Stomach (tissue), 9 donors: ENCODE data around the gene PRM3. TPM values are rescaled to one million over a fixed set of nuclear protein-coding genes. Genes with fewer than 3 reads are reported as not detected.
"Not testable (repeated sequence)": the region's sequence is repeated elsewhere in the genome, so short reads cannot be mapped to it uniquely, and the experiment has no call there.

Source experiments
- DNase-seq, 2 donors: peaks; one replicate each; pipeline versions ENCODE4 v3.0.0 to v3.0.0-alpha.2; 2013 to 2019
- H3K27ac ChIP-seq, 5 donors: fragments of 200-600 bp in 4 of 5; sonication (generic) in 4 of 5; one replicate each; pipeline ENCODE4 v1.5.1; 2013 to 2019; ENCODE audit warnings: mild to moderate bottlenecking in 1 of 5, moderate library complexity in 1 of 5
- H3K27me3 ChIP-seq, 3 donors: fragments of 200-600 bp; sonication (generic); one replicate each; pipeline ENCODE4 v1.5.1; 2017 to 2019; ENCODE audit warnings: mixed run types in 1 of 3
- H3K36me3 ChIP-seq, 4 donors: fragments of 200-600 bp; sonication (generic); 1 replicate in 3 of 4; 2 replicates in 1 of 4; pipeline ENCODE4 v1.5.1; 2016 to 2019
- H3K4me1 ChIP-seq, 4 donors: fragments of 200-600 bp; sonication (generic); one replicate each; pipeline ENCODE4 v1.5.1; 2016 to 2019
- H3K4me3 ChIP-seq, 4 donors: fragments of 200-600 bp; sonication (generic) in 3 of 4; one replicate each; pipeline ENCODE4 v1.5.1; 2016 to 2019; ENCODE audit warnings: mild to moderate bottlenecking in 1 of 4
- H3K9me3 ChIP-seq, 4 donors: fragments of 200-600 bp; sonication (generic); one replicate each; pipeline ENCODE4 v1.5.1; 2016 to 2019
- EP300 ChIP-seq: sonication (generic); formaldehyde crosslinking; IDR thresholded peaks from one replicate; pipeline ENCODE4 v1.6.1; 2017; ENCODE audit warnings: antibody characterized with exemption
- POLR2A ChIP-seq, 4 donors: fragments of 450-650 bp; IDR thresholded peaks; one replicate each; pipeline ENCODE4 v1.6.1; 2016; ENCODE audit warnings: antibody characterized with exemption in 4 of 4, control low read depth in 2 of 4, mild to moderate bottlenecking in 1 of 4, moderate library complexity in 1 of 4
- POLR2AphosphoS5 ChIP-seq, 3 donors: sonication (generic); formaldehyde crosslinking; IDR thresholded peaks; one replicate each; pipeline ENCODE4 v1.6.1; 2016; ENCODE audit warnings: antibody characterized with exemption in 3 of 3
- WGBS, 5 donors: extraction: QIAGEN DNeasy Blood & Tissue Kit in 3 of 5; methylation state at CpG; one replicate each; pipeline versions ENCODE4 v1.1.5 to v1.1.7; 2013 to 2018; 5-methylcytosine and 5-hydroxymethylcytosine counted together
- intact Hi-C: fragments of 100-400 bp; cut with DNase I; formaldehyde crosslinking; loops from one replicate; pipeline ENCODE4 v1.15.1; 2023; ENCODE audit warnings: low total_unique reads
- polyA plus RNA-seq, 3 donors: library from polyadenylated mRNA; stranded (reverse); fragments of 200-250 nt; gene quantifications; one replicate each; pipeline ENCODE4 v1.2.3, GENCODE V29; 2013
- total RNA-seq, 5 donors: library from RNA; depleted of rRNA; stranded (reverse); fragments of >200 nt; gene quantifications; one replicate each; pipeline versions ENCODE4 v1.1.0 to v1.2.3, GENCODE V29; 2014 to 2016
- TF ChIP-seq, protein P1 (sequence below), 7 experiments: fragments of 450-650 bp in 4 of 7; fragments of 200-600 bp in 3 of 7; sonication (generic) in 3 of 7; IDR thresholded peaks; one replicate each; pipeline ENCODE4 v1.5.1; 2016 to 2019; ENCODE audit warnings: antibody characterized with exemption in 7 of 7, control low read depth in 2 of 7, mild to moderate bottlenecking in 1 of 7
- donor health status: healthy with polysubstance abuse.
- donor health status: Bipolar disorder and iron deficiency.
- donor health status: healthy.

The PRM3 gene
- total and polyA plus RNA-seq, 8 donors, result not detected

DNA sequence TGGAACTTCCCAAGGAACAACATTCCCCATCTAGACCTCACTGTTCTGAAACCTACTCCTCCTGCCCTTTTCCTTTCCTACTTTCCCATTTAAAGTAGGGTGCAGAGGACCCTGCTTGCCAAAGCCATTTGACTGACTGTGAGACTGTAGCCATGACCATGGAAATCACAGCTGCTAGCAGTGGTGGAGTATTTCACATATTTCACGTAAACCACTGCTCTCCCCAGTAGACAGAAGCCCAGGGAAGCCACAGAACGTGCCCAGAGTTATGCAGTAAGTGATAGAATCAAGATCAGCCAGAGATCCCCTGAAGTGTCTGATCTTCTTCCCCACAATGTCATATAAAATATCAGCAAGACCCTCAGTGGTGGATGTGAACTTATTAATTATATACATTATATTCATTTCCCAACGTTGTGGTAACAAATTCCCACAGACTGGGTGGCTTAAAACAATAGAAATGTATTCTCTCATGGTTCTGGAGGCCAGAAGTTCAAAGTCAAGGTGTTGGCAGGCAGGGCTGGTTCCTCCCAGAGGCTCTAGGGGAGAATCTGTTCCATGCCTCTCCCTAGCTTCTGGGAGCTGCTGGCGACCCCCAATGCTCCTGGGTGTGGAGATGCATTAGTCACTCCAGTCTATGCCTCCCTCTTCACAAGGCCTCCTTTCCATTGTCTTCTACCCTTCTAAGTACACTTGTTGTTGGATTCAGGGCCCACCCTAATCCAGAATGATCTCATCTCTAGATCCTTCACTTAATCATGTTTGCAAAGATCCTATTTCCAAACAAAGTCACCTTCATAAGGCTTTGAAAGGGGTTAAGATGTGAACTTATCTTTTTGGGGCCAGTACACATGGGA, 28.4 kb upstream of the PRM3 start:
- intact Hi-C loops, result no loop called here
- Histone ChIP-seq H3K9me3 (no peaks in the 10 kb centered on the region), H3K4me1 (peaks cover 17 to 29% (median 26%) of the 10 kb centered on the region in 4 donors), H3K27ac (peak overlapping the region in 2 of 5 donors; percentile 52 to 71), H3K4me3 (no peak overlapping the region), H3K27me3 (no peaks in the 10 kb centered on the region), H3K36me3 (no peaks in the 10 kb centered on the region)
- no peak for DNase-seq
- WGBS, 5 donors, result 59 to 68% (median 66%) methylated on average over 4 of the region's 4 CpGs
- TF ChIP-seq POLR2AphosphoS5 (IDR thresholded peaks at IDR 0.05), result no peak
- TF ChIP-seq, protein P1, sequence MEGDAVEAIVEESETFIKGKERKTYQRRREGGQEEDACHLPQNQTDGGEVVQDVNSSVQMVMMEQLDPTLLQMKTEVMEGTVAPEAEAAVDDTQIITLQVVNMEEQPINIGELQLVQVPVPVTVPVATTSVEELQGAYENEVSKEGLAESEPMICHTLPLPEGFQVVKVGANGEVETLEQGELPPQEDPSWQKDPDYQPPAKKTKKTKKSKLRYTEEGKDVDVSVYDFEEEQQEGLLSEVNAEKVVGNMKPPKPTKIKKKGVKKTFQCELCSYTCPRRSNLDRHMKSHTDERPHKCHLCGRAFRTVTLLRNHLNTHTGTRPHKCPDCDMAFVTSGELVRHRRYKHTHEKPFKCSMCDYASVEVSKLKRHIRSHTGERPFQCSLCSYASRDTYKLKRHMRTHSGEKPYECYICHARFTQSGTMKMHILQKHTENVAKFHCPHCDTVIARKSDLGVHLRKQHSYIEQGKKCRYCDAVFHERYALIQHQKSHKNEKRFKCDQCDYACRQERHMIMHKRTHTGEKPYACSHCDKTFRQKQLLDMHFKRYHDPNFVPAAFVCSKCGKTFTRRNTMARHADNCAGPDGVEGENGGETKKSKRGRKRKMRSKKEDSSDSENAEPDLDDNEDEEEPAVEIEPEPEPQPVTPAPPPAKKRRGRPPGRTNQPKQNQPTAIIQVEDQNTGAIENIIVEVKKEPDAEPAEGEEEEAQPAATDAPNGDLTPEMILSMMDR (IDR thresholded peaks at IDR 0.05), result no peak
- TF ChIP-seq POLR2A (IDR thresholded peaks at IDR 0.05), result no peak
- no peak for TF ChIP-seq EP300

DNA sequence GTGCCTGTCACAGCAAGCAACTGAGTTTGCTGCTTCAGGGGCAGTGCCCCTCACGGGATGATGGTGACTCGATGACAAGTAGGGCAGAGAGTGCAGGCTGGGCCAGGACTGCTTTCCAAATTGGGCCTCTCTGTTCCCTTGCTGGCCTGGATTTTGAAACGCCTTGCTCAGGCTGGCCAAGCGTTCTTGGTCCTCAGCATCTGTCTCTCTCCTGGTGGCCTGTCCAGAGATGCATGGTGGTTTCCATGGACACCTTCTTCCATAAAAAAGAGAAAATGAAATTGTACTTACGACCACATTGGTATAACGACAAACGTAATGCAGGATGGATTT, 27.1 kb upstream of the PRM3 start:
- DNase-seq, result no peak
- Histone ChIP-seq H3K9me3 (no peaks in the 10 kb centered on the region), H3K27me3 (no peaks in the 10 kb centered on the region), H3K4me1 (peaks cover 20 to 41% (median 35%) of the 10 kb centered on the region in 4 donors), H3K27ac (no peak overlapping the region), H3K4me3 (no peak overlapping the region), H3K36me3 (no peaks in the 10 kb centered on the region)
- no peak for TF ChIP-seq POLR2AphosphoS5 (IDR thresholded peaks at IDR 0.05)
- TF ChIP-seq, protein P1 (IDR thresholded peaks at IDR 0.05), result no peak
- no peak for TF ChIP-seq EP300
- TF ChIP-seq POLR2A (IDR thresholded peaks at IDR 0.05), result no peak
- 89 to 96% (median 92%) methylated on average over 7 of the region's 7 CpGs for WGBS, 5 donors
- intact Hi-C loops, result no loop called here

DNA sequence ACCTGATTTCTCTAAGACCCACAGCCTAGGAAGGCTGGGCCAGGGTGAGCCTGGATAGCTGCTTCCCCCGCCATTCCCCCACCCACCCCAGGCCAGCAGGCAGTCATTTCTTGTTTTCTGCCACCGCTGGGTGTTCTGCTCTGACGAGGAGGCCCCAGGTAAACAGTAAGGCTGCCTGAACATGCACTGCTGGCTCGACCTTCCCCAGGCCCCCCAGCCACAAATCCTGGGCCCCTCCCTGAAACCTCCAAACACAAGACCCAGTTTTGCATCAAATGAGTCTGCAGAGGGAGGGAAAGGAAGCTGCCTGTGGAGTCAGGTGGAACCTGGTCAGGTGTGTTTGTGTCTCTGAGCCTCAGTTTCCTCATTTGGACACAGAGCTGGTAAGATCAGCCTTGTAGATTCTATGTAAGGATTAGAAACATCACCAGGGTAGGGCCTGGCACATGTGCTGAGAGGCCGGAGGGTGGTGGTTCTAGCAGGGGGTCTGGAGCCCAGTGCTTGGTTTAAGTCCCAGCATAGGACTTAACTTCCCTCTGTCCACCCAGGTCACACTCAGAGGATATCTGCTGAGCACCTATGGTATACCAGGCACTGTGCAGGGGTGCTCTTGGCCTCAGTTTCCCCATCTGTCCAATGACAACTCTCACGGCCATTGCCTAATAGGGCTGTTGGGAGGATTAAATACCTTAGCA, 26.6 kb upstream of the PRM3 start:
- DNase-seq, result peak in 1 of 2 donors; percentile 35
- H3K9me3 ChIP-seq, result no peaks in the 10 kb centered on the region
- peaks cover 20 to 41% (median 35%) of the 10 kb centered on the region in 4 donors for H3K4me1 ChIP-seq
- H3K27me3 ChIP-seq, result no peaks in the 10 kb centered on the region
- TF ChIP-seq EP300 (no peak), POLR2AphosphoS5 (IDR thresholded peaks at IDR 0.05) (no peak), POLR2A (IDR thresholded peaks at IDR 0.05) (no peak)
- TF ChIP-seq, protein P1 (IDR thresholded peaks at IDR 0.05), result no peak
- H3K36me3 ChIP-seq, result no peaks in the 10 kb centered on the region
- H3K27ac ChIP-seq, result no peak overlapping the region
- no peak overlapping the region for H3K4me3 ChIP-seq
- intact Hi-C loops, result no loop called here
- WGBS, 5 donors, result 73 to 91% (median 74%) methylated on average over 6 of the region's 6 CpGs

DNA sequence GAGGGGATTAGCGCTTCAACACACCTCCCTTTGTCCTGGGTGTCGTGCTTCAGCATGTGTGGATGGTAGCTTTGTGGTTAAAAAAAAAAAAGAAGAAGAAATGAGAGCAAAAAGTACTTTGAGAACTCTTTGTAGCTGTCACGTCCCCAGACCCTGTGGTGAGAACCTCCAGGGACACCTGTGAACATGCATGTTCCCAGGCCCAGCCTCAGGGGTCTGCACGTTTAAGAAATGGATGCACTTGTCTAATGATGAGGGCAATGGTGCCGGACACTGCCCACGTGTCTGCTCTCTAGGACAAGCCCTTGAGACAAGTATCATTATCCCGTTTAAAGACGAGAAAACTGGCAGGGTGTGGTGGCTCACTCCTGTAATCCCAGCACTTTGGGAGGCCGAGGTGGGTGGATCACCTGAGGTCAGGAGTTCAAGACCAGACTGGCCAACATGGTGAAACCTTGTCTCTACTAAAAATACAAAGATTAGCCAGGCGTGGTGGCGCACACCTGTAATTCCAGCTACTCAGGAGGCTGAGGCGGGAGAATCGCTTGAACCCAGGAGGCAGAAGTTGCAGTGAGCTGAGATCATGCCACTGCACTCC, 25.6 kb upstream of the PRM3 start:
- peaks cover 20 to 41% (median 35%) of the 10 kb centered on the region in 4 donors for H3K4me1 ChIP-seq
- H3K27me3 ChIP-seq, H3K36me3 ChIP-seq, intact Hi-C loops, H3K9me3 ChIP-seq, DNase-seq, H3K27ac ChIP-seq, H3K4me3 ChIP-seq: not testable (repeated sequence)
- 83 to 91% (median 88%) methylated on average over 13 of the region's 13 CpGs for WGBS, 5 donors
